NCI-H2227 (cell line): Measurements from ENCODE around the gene ITGA8.
"Not testable (repeated sequence)": the region's sequence is repeated elsewhere in the genome, so short reads cannot be mapped to it uniquely, and the experiment has no call there.

Experiments
- DNase-seq: peaks from one replicate; lab custom pipeline; 2025; ENCODE audit not compliant: unreplicated experiment; lab: John Stamatoyannopoulos, UW

The ITGA8 gene

DNA sequence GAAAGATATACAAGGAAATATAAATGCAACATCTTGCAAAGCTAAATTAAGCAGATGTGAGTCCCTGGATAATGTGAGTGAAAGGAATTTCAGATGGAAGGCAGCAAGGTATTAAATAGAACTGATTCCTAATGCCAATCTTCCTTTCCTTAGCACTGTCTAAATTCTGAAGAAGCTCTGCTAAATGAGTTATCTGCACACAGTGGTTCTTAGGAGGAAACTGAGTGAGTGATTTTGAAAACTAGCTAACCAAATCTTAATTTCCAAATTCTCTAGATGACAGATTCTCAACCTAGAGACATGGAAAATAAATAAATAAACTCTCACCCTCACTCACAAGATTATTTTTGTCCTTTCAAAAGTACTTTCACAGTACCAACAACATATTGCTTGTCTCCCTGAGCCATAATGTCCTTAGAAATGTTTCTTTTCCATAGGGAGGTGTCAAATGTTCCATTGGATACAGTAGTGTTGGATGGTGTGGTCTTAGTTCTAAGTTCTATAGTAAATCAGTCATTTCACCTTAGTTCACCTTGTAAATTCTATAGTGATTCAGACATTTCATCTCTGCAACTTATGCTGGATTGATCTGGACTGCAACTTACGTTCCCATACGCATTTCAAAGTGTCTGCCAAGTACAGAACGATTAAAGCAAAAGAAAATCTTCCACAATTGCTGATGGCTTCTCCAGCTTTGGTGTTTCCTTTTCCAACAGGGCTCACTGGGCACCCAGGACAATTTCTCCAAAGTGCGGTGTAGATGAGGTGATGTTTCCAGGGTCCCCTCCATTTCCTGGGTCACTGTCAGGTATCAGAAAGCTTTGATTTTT lies 203.3 kb downstream of the ITGA8 start:
- no peak for DNase-seq

DNA sequence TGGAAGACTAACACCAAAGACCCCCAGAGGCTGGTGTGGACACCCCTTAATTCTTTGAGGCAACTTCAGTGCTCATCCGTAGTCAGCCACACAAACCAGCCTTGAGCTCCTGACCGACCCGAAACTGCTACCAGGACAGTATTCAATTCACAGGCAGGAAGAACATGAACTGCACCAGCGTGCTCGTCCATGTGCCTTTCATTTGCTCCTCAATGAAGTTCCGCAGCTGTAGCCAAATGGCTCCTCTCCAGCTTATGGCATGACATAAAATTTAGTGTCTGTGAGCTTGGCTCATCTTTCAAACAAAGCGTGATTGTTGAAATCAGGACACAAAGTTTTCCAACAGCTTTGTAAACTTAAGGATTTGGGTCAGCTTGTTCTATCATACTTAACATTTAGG lies 204.5 kb downstream of the ITGA8 start:
- DNase-seq: no peak

DNA sequence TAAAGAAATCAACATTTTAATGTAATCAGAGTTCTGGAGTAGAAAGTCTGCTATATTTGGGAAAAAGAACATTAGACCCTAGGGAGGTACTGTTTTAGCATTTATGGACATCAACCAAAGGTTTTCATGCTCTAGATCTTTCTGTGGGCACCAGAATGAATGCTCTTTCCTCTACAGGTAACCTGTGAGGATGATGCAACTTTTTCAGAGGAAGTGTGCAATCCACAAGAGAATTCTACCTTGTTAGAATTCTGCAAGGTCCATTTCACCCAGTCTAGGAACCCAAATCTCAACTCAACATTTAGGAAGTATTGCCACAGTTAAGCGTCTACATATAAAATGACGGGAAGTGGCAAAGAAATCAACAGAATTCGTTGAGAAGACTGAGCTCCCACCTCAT lies 208.8 kb downstream of the ITGA8 start:
- no peak for DNase-seq

DNA sequence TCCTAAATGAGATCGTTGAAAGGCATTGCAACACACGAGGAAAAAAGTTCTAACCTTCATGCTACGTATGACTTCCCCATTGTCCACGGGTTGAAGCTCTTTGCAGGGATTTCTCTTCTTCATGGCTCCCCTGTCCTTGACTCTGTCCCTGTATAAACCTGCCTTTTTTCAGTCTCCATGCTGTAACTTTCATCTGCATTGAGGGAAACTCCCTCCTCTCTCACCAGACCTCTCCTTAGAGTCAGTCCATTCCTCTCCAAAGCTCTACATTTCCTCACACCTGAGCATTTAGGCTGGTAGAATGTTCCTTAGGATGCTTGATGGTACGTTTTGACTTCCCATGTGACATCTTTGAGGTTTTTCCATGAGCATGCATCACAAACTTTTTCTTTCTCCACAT lies 214.4 kb downstream of the ITGA8 start:
- DNase-seq: no peak

DNA sequence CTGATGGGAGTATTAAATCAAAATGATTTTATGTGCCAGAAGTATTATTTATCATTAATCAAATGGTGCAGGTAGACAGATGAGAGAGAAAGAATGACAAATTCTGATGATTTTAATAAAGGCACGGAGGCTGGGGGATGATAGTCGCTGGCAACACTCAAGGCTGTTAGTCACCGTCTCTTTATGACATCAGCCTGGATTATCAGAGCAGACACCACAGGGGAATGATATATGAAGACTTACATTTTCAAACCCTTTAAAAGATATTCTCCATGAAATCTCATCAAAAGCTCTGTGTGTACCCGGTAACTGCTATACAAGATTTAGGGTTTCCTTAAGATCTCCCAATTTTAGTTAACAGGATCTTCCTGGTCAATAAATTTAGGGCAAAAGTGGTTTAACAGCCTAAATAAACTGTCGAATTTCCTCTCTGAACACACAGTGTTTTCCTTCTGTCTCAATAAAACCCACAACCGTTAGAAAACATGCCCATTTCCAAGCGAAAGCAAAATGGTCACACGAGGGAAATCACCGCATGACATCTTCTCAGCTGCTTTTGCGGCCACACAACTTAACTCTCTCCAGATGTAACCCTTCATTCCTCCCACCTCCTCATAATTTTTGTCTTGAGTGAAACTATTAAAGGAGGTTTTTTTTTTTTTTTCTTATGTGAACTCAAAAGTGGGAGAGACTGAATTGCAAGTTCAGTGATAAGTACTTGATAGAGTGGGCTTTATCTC lies 215.5 kb downstream of the ITGA8 start:
- no peak for DNase-seq

DNA sequence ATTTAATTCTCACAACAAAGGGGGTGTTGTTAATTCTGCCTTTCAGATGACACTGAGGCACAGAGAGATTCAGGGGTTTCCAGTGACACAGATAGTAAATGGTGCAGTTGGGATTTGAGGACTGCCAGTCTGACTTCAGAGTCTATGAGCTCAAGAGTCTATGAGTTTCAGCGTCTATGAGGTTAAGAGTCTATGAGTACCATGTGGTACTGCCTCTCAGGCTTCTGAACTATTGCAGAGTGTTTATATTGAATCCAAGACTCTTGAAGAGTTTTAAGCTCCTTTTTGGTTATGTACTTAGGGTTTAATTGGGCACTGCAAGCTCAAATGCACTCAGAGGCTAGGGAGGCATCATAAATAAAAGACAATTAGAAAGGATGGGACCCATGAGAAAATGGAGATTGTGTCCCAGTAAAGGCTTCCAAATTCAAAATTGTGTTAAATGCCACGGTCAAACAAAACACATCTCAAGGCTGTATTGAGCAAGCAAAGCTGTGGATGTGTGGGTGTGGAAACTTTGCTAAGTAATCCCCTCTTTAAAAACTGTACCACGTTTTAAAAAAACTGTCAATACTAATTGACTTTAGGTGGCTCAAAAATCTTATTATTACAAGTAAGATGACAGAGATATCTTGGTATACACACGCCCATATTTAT lies 224.7 kb downstream of the ITGA8 start:
- no peak for DNase-seq

DNA sequence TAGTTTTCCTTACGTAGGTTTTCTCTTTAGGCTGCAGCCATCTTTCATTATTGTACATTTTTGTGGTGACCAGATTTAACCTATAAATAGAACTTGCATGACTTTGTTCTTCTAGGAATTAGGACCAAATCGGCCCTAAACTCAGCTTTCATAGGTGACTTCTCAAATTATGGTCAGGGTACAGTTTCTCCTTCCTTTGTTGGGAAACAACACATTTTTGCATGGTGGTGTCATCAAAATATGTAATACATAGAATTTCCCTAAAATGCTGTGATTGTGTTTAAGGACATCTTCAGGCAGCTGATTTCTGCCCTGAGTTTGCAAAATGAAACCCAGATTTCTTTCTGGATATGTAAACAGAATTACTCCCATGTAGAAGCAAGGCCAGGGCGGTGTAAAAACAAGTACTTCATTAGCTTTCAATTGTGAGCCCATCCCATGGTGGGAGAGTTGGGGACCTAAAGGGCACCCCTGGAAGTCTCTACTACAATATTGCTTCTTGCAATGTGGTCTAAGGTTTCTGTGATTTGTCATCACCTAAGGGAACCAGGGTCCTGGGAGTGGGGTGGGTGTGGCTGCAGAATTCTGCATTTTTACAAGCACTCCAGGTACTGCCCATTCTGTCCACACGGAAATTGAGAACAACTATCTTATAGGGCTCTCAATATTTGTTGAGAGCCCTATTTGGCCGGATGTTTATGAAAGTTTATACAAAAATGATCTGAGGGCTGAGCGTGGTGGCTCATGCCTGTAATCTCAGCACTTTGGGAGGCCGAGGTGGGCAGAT lies 227.7 kb downstream of the ITGA8 start:
- DNase-seq: no peak

DNA sequence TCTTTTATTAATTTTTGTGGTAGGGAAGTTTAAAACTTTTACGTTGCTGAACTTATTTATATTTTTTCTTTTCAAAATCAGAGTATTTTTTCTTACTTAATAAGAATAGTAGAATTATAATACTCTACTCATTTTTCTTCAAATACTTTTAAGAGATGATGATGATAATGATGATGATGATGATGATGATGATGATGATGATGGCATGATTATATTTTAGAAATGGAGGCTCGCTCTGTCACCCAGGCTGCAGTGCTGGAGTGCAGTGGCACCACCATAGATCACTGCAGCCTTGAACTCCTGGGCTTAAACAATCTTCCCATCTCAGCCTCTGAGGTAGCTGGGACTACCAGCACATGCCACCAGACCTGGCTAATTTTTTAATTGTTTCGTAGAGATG lies 230.3 kb downstream of the ITGA8 start:
- no peak for DNase-seq

DNA sequence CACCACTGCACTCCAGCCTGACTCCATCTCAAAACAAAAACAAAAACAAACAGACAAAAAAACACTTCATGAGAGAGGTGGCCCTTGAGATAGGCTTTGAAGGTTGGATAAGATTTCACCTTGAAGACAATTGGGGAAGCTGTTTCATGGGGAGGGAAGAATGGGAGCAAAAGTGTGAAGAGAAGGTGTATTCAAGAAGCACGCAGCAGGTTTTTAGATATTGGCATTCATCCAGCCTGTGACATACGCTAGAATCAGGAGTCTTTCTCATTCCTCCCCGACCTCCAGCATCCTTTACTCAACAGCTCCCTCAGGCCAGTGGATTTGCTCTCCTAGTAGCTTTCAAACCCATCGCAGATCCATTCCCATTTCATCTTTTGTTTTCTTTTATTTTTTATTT lies 232.3 kb downstream of the ITGA8 start:
- no peak for DNase-seq

DNA sequence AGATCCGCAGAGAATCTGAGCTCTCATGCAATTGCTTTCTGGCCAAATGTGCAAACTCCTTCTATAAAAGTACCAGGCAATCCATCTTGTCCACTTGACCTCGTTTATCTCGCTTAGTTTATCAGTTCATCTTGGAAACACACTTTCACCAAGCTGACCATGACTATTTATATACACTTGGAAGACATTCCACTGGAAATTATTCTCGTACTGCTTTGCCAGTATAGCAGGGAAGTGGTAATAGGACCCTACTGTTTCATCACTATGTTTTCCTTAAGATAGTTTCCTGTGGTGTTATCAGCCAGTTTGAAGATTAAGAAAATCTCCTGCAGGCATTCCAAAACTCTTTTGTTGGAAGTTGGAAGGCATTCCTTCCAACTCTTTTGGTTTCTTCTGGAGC lies 233.3 kb downstream of the ITGA8 start:
- no peak for DNase-seq

DNA sequence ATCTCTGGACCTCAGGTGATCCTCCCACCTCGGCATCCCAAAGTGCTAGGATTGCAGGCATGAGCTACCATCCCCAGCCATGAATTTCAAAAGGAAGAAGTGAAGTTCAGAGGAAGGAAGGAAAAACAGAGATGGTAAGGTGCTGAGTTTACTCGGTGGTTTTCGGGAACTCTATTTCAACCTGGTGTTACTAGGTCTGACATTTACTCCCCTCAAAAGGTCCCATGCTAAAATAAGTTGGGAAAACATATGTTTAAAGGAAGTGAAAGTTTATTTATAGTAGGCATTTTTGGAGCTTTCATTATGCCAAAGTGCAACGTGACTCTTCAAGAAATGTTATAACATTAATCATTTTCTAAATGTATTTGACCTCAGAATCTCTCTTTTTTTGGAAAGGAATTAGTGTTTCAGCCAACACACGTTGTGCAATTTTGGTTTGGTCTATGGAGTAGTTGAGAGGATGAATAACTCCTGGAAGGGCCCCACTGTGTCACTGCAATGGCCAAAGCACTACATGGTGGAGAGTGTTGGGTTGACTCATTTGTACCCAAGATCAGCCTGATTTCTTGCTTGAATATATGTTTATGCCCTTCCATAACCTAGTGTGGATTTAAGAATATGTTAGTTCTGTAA lies 233.9 kb downstream of the ITGA8 start:
- DNase-seq: no peak

DNA sequence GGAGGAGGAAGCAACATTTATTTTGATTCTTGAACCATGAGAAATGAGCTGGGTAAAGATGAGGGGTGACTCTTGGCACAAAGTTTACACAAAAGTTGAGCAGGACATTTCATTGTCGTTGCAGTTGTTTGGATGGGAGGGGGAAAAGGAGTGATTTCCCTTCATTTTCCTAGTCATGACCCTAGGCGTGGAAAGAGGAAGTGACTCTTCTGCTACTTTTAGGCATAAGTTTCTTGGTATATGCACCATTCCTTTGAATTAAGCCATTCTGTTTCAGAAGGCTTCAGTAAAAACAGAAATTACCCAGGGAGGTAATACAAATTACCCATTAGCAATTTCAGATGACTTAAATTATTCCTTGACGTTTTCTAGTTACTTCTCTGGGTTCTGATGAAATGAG lies 234.7 kb downstream of the ITGA8 start:
- no peak for DNase-seq

DNA sequence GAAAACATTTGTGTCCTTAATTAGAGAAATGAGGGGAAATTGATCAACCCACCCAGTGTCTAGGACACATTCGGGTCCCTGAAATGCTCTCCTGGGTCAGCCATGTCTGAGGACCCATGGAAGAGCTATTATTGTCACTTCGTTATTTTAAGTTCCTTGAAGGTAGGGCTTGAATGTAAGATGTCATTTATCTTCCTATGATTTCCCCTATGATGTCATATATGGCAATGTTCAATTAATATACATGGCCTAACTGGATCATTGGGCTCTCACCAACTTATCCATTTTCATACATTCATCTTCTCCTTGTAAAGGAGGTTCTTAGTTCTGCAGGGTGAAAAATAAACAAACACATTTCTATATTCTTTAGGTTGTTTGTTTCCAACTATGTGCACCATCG lies 235.6 kb downstream of the ITGA8 start:
- DNase-seq: no peak

DNA sequence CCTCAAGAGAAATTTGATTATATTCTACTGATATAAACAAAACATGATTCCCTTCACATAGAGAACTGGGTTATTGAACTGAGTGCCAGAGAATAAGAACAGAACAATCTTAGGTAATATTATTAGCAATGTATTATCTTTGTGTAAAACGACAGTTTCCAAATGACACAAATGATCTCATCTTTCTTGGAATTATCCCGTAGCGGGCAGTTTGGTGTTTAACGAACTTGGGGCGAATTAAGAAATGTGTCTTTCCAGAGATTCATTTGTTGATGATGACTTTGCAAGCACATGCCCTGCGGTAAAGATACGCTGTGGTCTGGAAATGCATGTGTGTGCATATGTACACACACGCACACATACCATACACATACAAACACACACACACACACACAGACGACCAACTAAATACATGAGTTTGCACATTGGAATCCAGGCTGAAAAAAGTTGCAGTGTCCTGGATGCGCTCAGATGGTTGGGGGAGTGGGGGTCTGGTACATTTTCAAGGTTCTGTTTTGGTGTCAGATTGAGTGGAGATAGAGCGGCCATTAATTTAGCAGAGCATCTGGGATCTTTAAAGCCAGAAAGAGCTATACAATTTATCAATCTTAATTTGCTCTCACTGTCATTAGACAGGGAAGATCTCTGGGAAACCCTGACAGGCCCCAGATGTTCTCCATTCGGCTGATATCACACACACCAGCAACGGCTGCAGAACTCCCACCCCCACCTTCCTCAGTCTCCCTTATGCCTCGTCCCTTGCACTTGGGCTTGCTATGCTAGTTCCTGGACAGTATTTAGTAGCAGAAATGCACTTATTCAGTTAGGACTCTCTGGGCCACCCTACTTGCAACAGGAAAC lies 236.3 kb downstream of the ITGA8 start:
- DNase-seq: no peak

DNA sequence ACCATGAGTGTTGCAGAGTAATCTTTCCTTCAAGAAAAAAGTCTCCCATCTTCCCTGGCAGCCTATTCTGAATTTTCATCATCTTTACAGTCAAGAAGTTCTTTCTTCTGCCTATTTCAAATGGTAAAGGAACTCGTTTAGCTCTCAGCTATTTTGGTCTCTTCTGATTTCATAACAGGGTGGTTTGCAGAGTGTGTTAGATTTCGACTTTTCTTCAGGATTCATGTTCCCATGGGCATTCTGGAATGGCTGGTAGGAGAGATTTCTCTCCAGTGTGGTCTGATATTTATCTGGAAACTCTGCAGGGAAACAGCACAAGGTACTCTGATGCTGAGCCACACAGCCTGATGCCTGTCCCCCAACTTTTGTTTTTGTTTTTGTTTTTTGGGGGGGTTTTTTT lies 237.6 kb downstream of the ITGA8 start:
- DNase-seq: no peak

DNA sequence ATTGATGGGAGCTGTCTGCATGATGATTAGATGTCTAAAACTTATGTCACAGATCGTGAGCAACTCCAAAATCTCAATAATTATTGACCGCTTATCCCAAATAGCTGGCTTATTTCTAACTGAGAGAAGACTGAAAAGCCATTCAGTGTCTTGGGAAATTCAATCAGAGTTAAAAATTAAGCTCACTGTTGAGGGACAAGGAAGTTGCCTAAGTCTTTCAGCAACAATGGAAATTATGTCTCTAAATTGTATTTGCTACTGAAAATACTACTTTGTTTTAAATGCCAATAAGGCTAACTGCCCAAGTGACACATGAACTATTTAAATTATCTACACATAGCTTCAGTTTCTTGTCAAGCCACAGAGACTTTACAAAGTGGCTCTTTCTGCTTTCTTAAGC lies 240.8 kb downstream of the ITGA8 start:
- DNase-seq: no peak

DNA sequence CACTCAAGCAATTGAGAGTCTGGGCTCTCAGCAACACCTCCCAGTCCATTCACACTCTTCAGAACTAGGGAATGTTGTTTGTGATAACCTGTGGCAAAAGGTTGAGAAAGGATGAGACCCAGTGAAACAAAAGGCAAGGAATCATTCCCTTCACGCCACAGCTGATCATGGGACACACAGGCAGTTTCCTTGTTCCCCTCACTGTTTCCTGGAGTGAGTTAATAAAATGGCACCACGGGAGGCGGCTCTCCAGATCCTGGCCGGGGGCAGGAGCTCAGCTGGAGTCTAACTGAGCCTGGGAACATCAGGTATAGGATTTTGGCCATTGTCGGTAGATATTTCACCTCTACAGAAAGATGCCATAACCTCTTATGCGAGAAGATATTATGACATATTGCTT lies 241.3 kb downstream of the ITGA8 start:
- DNase-seq: no peak

DNA sequence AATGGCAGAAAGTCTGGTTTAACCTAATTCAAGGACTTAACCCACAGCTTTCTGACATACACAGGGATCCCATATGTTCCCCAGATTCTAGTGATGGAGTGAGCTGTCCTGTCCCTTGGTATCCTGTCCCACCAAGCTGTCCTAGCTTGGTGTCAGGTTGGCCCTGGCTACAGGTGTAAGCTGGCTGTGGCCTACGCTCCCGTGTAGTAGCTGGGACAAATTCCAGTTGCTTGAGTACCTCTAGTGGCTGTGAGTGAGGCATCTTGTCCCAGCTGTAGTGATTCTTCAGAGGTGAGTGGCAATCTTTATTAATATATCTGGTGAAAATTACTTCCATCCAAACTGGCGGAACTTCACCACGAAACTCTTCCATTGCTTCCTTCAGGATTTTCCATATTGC lies 243.4 kb downstream of the ITGA8 start:
- no peak for DNase-seq

DNA sequence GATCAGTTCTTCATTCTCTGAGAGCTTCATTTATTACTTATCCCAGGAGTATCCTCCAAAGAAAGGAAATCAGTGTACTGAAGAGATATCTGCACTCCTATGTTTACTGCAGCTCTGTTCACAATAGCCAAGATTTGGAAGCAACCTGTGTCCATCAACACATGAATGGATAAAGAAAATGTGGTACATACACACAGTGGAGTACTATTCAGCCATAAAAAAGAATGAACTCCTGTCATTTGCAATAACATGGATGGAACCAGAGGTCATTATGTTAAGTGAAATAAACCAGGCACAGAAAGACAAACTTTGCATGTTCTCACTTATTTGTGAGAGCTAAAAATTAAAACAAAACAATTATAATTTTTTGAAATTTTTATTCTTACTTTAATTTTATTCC lies 244.3 kb downstream of the ITGA8 start:
- not testable (repeated sequence) for DNase-seq

DNA sequence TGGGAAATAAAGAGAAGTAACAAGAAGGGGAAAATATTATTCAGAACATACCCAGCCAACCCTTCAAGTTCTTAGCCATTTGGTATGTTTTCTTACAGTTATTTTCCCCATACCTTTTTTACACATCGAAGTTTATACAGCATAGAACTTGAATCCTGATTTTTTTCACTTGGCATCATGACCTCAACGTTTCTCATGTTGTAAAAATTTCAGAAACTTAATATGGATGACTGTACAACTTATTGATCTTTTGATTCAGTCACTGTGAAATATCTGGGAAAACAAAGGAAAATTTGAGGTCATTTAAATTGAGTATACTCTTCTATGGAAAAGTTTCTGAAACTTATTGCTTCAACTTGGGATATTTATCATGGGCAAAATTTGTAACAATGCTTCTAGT lies 245.1 kb downstream of the ITGA8 start:
- no peak for DNase-seq
